Immature natural killer cell (primary cell): ENCODE results near the gene RNF220. TPM values are rescaled to one million over a fixed set of nuclear protein-coding genes. Genes with fewer than 3 reads are reported as not detected.
A peak's percentile ranks its signal among the peaks of the same experiment; 100 is the strongest.

Experiments used
- DNase-seq, 3 donors: peaks; one replicate each; pipeline ENCODE4 v3.0.0; 2022; ENCODE audit warnings: mixed read lengths in 1 of 3
- H3K27ac Mint-ChIP-seq, 6 donors: one replicate each; pipeline ENCODE4 v1.8.0; 2020; ENCODE audit warnings: mixed read lengths in 6 of 6, mild to moderate bottlenecking in 5 of 6, inconsistent platforms in 4 of 6, moderate library complexity in 3 of 6
- H3K27me3 Mint-ChIP-seq, 3 donors: one replicate each; pipeline ENCODE4 v1.8.0; 2020 to 2021; ENCODE audit warnings: low read depth in 3 of 3, mild to moderate bottlenecking in 3 of 3, mixed read lengths in 3 of 3, moderate library complexity in 3 of 3, inconsistent platforms in 1 of 3
- H3K36me3 Mint-ChIP-seq, 3 donors: one replicate each; pipeline ENCODE4 v1.8.0; 2020; ENCODE audit warnings: mixed read lengths in 3 of 3, inconsistent platforms in 2 of 3, mild to moderate bottlenecking in 2 of 3
- H3K4me1 Mint-ChIP-seq, 2 donors: one replicate each; pipeline ENCODE4 v1.8.0; 2020; ENCODE audit warnings: inconsistent platforms in 2 of 2, mild to moderate bottlenecking in 2 of 2, mixed read lengths in 2 of 2, moderate library complexity in 1 of 2
- H3K4me3 Mint-ChIP-seq, 5 donors: one replicate each; pipeline ENCODE4 v1.8.0; 2020; ENCODE audit warnings: mild to moderate bottlenecking in 5 of 5, mixed read lengths in 5 of 5, inconsistent platforms in 3 of 5, moderate library complexity in 3 of 5
- H3K9me3 Mint-ChIP-seq, 6 donors: one replicate each; pipeline ENCODE4 v1.8.0; 2020; ENCODE audit warnings: mild to moderate bottlenecking in 6 of 6, mixed read lengths in 6 of 6, inconsistent platforms in 4 of 6, moderate library complexity in 3 of 6
- polyA plus RNA-seq, 3 donors: library from polyadenylated mRNA; unstranded; fragments of 300-500 nt; fragmentation: Illumina TruSeq; gene quantifications; one replicate each; pipeline ENCODE4 v1.2.3, GENCODE V29; 2021

Gene RNF220
- polyA plus RNA-seq: 100 to 1,000 TPM in 1 of 3 donors, 10 to 100 TPM in 2; 69.4 to 107 (median 83.2) TPM

GRCh38 chr1:44405031-44405797, at the start of gene RNF220:
Gene RNF220 (plus strand): TSS chr1:44405255.
- no peaks in the 10 kb centered on the region for H3K36me3 Mint-ChIP-seq
- H3K27ac Mint-ChIP-seq: peak within 1 kb of the TSS in 3 of 6 donors; percentile 54 to 67 (median 67)
- peak; percentile 34 to 60 (median 52) for DNase-seq
- H3K9me3 Mint-ChIP-seq: peaks cover 0 to 2% (median 0%) of the 10 kb centered on the region in 6 donors
- H3K4me3 Mint-ChIP-seq: peak within 1 kb of the TSS; percentile 94 to 96 (median 94)
- peaks cover 34 to 39% of the 10 kb centered on the region in 2 donors for H3K4me1 Mint-ChIP-seq
- peaks cover 16 to 31% (median 23%) of the 10 kb centered on the region in 3 donors for H3K27me3 Mint-ChIP-seq

GRCh38 chr1:44355582-44356305, 49.3 kb upstream of the RNF220 start:
- peaks cover 3 to 5% (median 4%) of the 10 kb centered on the region in 3 donors for H3K27me3 Mint-ChIP-seq
- no peaks in the 10 kb centered on the region for H3K36me3 Mint-ChIP-seq
- peaks cover 23 to 46% of the 10 kb centered on the region in 2 donors for H3K4me1 Mint-ChIP-seq
- H3K4me3 Mint-ChIP-seq: peak overlapping the region; percentile 92 to 97 (median 94)
- no peak for DNase-seq
- peak overlapping the region in 5 of 6 donors; percentile 84 to 92 (median 88) for H3K27ac Mint-ChIP-seq
- no peaks in the 10 kb centered on the region for H3K9me3 Mint-ChIP-seq

- Mint-ChIP-seq H3K27ac (no peak overlapping the region), H3K4me1 (peaks cover 21 to 31% of the 10 kb centered on the region in 2 donors), H3K27me3 (peaks cover 3 to 7% (median 5%) of the 10 kb centered on the region in 3 donors), H3K4me3 (no peak overlapping the region), H3K9me3 (no peaks in the 10 kb centered on the region), H3K36me3 (no peaks in the 10 kb centered on the region)
- DNase-seq: no peak
These were observed 47.3 kb upstream of the RNF220 start for GRCh38 chr1:44357710-44358109.

DNA sequence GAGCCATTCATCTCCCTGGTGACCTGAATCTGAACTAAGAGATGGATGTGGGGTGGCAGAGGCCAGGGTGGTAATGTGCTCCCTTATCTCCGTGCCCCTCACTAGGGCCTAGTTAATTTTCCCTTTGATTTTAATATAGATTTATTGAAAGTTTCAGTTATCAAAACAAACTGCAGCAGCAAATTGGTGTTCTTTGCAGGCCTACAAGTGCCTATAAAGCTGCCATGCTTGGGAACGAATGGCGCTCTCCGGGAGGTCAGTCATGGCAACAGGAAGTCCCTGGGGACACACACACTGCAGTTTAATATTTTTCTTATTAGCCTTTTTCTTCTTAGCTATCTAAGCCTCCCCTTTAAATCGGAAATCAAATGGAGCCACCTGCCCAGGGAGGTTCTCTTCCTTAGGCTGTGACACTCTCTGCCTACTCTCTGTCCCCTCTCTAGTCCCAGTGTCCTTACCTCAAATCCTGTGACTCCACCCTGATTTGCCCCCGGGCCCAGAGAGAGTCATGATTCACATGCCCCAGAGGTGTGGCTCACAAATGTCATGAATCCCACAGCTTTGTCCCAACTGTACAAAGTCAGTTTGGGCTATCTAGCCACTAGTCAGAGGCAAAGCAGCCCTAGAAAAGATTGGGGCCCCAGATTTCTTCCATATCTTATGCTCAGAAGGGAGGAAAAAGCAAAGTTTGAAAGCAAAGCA, 45.7 kb upstream of the RNF220 start:
- Mint-ChIP-seq H3K27ac (no peak overlapping the region), H3K36me3 (no peaks in the 10 kb centered on the region), H3K27me3 (peaks cover 3 to 8% (median 4%) of the 10 kb centered on the region in 3 donors), H3K4me3 (no peak overlapping the region), H3K9me3 (no peaks in the 10 kb centered on the region), H3K4me1 (peaks cover 9 to 14% of the 10 kb centered on the region in 2 donors)
- no peak for DNase-seq

DNA sequence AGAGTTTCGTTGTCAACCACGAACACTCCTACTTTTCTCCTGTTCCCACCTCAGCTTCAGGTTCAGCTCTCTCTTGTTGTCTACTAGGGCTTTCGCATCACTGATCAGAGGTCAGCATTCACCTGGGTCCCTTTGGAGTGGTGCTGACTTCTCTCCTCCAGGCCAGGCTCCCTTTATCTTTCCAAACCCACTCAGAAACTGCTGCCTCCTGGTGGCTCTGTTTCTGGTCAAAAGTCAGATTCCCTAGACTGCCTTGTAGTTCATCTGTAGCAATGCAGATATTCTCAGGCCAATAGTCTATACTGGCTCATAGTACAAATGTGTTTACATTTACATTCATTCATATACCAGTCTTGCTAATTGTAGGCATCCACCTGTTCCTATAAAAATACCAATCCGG, 43.6 kb upstream of the RNF220 start:
- H3K4me3 Mint-ChIP-seq: no peak overlapping the region
- peaks cover 0 to 3% (median 2%) of the 10 kb centered on the region in 3 donors for H3K27me3 Mint-ChIP-seq
- no peak overlapping the region for H3K27ac Mint-ChIP-seq

GRCh38 chr1:44366371-44366975, 38.6 kb upstream of the RNF220 start:
- no peak overlapping the region for H3K4me3 Mint-ChIP-seq
- no peaks in the 10 kb centered on the region for H3K9me3 Mint-ChIP-seq
- no peak overlapping the region for H3K27ac Mint-ChIP-seq
- no peaks in the 10 kb centered on the region for H3K36me3 Mint-ChIP-seq
- DNase-seq: no peak
- no peaks in the 10 kb centered on the region for H3K4me1 Mint-ChIP-seq
- peaks cover 0 to 7% (median 3%) of the 10 kb centered on the region in 3 donors for H3K27me3 Mint-ChIP-seq

More for the DNA sequence above, 43.6 kb upstream of the RNF220 start:
- no peaks in the 10 kb centered on the region for H3K4me1 Mint-ChIP-seq
- no peak for DNase-seq
- no peaks in the 10 kb centered on the region for H3K36me3 Mint-ChIP-seq
- no peaks in the 10 kb centered on the region for H3K9me3 Mint-ChIP-seq

DNA sequence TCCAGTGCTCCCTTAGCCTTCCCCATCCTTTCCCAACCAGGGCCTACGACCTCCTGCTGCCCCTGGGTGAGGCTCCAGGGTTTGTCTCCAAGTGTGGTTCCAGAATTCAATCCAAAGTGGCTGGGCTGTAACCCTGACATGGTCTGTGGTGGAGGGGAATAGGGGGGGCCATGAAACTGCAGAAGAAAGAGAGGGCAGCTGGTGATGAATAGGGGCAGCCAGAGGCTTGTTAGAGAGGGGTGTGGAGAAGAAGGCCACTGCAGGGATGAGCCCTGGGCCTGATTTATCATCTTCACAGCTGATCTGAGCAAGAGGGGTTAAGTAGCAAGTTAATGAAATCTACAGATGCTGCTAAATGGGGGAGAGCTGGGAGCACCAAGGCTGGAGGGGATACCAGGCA, 37.1 kb upstream of the RNF220 start:
- no peak for DNase-seq
- Mint-ChIP-seq H3K27me3 (peaks cover 0 to 7% (median 1%) of the 10 kb centered on the region in 3 donors), H3K9me3 (no peaks in the 10 kb centered on the region), H3K36me3 (no peaks in the 10 kb centered on the region), H3K4me1 (no peaks in the 10 kb centered on the region), H3K27ac (no peak overlapping the region), H3K4me3 (no peak overlapping the region)

DNA sequence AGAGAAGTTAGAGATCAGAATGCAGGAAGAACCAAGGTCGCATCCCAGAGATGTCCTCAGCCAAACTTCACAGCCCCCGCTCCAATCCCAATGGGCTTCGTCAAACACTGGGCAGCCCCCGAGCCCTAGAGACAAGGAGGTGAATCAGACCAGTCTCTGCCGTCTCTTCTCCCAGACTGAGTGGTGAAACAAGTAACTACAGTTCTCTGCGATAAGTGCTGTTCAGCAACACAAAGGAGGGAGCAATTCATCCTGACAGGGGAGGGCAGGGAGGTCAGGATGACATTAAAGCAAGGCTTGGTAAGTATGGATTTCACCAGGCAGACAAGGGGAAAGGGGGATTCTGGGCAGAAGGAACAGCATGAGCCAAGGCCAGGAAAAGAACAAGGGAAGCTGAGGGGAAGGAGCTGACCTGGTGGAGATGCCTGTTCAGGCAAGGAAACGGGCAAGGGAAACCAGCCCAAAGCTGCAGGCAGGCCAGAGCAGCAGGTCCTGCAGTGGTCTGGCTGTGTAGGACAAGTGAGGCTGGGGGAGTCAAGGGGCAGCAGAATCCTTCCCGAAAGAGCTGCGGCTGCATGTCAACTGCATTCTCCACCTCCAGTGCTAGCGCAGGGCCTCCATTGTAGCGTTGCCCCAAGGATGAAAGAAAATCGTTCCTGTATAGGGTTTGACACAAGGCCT, 36.4 kb upstream of the RNF220 start:
- Mint-ChIP-seq H3K9me3 (no peaks in the 10 kb centered on the region), H3K27ac (no peak overlapping the region), H3K4me1 (no peaks in the 10 kb centered on the region), H3K4me3 (no peak overlapping the region), H3K36me3 (no peaks in the 10 kb centered on the region), H3K27me3 (peaks cover 0 to 7% (median 0%) of the 10 kb centered on the region in 3 donors)
- no peak for DNase-seq

DNA sequence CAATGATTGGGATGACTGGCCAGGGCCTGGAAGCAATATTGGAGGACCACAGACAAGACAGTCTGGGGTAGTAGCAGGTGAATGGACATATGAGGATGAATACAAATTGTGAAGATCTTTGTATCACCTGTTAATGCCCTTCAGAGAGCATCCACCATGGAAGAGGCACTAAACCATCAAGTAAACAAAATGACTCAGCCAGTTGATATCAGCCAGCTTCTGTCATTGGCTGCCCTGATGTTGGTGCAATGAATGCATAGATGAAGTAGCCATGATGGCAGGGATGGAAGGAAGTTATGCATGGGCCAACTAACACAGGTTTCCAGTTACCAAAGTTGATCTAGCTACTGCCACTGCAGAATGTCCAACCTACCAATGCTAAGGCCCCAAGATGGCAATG, 33.8 kb upstream of the RNF220 start:
- Mint-ChIP-seq H3K4me1 (no peaks in the 10 kb centered on the region), H3K27me3 (peaks cover 0 to 9% (median 0%) of the 10 kb centered on the region in 3 donors), H3K9me3 (no peaks in the 10 kb centered on the region), H3K36me3 (no peaks in the 10 kb centered on the region), H3K27ac (no peak overlapping the region), H3K4me3 (no peak overlapping the region)
- DNase-seq: no peak

DNA sequence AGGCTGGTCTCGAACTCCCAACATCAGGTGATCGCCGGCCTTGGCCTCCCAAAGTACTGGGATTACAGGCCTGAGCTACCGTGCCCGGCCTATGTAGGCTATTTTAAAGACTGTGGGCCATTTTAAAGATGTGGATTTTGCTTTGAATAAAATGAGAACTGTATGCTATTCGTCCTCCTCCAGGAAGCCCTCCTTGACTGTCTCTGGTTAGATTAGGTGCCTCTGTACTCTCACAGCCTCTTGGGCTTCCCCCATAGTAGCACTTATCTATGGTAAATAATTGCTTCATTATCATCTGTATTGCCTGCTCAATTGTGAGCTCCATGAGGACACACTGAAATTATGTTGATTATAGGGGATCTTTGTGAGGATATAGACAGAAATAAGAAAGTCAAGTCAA, 29.5 kb upstream of the RNF220 start:
- H3K27ac Mint-ChIP-seq: no peak overlapping the region
- no peak overlapping the region for H3K4me3 Mint-ChIP-seq
- no peaks in the 10 kb centered on the region for H3K4me1 Mint-ChIP-seq
- peaks cover 0 to 2% (median 0%) of the 10 kb centered on the region in 3 donors for H3K27me3 Mint-ChIP-seq
- no peaks in the 10 kb centered on the region for H3K9me3 Mint-ChIP-seq
- DNase-seq: no peak
- H3K36me3 Mint-ChIP-seq: no peaks in the 10 kb centered on the region

DNA sequence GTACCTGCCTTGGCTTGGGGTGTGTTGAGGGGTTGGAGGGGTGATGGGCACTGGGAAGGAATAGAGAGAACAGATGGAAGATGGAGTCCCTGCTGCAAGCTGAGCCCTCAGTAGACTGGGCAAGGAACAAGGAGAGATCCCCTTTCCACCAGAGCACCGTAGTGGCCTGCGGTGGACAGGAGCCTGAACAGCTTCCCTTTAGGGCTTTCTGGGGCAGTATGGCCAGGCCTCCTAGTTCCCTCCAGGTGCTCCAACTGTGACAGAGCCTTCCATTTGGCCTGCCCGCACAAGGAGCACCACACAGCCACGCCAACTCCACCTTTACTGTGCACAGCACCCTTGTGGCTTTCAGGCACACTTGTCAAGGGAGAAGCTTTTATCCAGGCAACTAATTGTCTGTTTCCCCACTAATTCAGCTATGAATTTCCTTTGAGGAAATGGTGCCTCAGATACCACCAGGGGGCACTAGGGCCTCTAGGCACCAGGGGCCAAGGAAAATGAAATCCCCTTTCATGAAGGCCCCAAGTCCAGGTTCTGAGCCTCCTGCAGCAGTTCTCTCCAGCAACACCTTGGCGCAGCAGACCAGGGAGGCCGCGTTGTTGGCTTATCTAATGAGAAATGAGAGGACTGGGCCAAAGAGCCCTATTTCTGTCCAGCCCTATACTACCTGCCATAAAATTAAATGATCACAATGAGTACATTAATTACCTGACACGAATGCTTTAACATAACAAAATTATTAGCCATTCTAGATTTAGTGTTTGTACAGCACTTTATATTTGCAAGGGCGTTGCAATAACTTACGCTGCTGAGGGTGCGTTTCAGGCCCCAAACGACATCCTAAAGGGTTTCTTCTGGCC, 26.9 kb upstream of the RNF220 start:
- DNase-seq: peak; percentile 43 to 50 (median 46)
- no peaks in the 10 kb centered on the region for H3K9me3 Mint-ChIP-seq
- no peaks in the 10 kb centered on the region for H3K4me1 Mint-ChIP-seq
- H3K4me3 Mint-ChIP-seq: no peak overlapping the region
- H3K36me3 Mint-ChIP-seq: no peaks in the 10 kb centered on the region
- no peak overlapping the region for H3K27ac Mint-ChIP-seq
- H3K27me3 Mint-ChIP-seq: peaks cover 0 to 2% (median 0%) of the 10 kb centered on the region in 3 donors

GRCh38 chr1:44380666-44381177, 24.3 kb upstream of the RNF220 start:
- Mint-ChIP-seq H3K4me1 (no peaks in the 10 kb centered on the region), H3K9me3 (no peaks in the 10 kb centered on the region), H3K4me3 (no peak overlapping the region), H3K27ac (no peak overlapping the region), H3K36me3 (no peaks in the 10 kb centered on the region), H3K27me3 (peaks cover 0 to 2% (median 0%) of the 10 kb centered on the region in 3 donors)
- no peak for DNase-seq
